Activated T-cell treated with anti-CD3 and anti-CD28 coated beads for 48 hours (primary cell): ENCODE data around the gene GPX6.
"Not testable (repeated sequence)": the region's sequence is repeated elsewhere in the genome, so short reads cannot be mapped to it uniquely, and the experiment has no call there.

Experiments used
- DNase-seq: peaks from one replicate; pipeline ENCODE4 v3.0.0-alpha.2; 2020; ENCODE audit warnings: low read depth

Gene GPX6

DNA sequence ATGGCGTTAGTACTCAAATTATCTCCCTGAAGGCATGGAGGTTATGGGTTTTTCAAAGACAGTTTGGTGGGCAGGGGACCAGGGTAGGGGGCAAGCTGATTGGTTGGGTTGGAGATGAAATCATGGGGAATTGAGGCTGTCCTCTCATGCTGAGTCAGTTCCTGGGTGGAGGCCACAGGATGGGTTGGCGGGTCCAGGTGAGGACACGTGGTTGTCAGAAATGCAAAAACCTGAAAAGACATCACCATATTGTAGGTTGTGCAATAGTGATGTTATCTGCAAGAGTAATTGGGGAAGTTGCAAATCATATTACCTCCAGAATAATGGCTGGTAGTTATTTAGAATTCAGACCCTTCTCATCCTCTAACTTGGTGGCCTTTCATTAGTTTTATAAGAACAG lies 30.1 kb downstream of the GPX6 start:
- DNase-seq: no peak

DNA sequence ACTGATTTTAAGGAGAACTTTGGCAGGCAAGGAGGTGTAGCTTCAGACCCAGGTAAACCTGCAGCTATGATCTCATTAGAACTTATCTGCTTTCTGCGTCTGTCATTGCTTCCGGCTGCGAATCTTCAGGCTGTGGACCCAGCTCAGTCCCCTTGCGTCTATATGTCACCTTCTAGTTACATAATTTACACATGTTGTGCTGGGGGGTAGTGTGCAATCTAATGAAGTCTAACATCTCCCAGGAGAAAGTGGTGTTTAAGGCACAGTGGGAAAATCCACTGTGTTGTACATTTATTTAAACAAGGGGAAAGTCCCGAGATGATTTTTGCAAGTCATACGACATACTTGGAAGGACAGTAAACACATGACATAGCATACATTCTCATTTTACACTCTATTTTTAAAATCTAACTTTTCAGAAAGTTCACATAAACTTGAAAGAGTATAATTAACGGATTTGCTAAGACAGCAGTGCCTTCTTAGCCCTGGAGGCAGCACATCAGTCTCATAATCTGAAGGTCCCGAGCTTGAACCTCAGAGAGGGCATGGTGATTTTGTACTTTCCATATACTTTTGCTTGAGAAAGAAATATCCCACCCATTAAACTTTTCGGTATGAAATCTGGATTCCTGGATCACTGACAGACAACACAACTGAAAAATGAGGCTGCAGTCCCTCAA lies 35.2 kb downstream of the GPX6 start:
- DNase-seq: no peak

DNA sequence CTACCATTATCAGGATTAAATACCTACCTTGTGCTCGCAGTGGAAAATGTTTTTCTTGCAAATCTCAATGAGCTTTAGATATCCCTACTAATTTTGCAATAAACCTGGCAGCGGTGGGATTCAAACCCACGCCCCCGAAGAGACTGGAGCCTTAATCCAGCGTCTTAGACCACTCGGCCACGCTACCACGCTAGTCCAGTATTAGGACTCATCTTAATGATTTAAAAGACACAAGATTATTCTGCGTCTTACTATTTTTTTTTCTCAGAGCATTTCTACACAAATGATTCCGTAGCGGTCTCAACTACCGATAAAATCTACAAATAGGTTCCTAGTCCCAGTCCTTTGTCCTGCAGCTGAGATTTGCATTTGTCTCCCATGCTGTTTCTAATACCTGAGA lies 37.1 kb downstream of the GPX6 start:
- DNase-seq: no peak

DNA sequence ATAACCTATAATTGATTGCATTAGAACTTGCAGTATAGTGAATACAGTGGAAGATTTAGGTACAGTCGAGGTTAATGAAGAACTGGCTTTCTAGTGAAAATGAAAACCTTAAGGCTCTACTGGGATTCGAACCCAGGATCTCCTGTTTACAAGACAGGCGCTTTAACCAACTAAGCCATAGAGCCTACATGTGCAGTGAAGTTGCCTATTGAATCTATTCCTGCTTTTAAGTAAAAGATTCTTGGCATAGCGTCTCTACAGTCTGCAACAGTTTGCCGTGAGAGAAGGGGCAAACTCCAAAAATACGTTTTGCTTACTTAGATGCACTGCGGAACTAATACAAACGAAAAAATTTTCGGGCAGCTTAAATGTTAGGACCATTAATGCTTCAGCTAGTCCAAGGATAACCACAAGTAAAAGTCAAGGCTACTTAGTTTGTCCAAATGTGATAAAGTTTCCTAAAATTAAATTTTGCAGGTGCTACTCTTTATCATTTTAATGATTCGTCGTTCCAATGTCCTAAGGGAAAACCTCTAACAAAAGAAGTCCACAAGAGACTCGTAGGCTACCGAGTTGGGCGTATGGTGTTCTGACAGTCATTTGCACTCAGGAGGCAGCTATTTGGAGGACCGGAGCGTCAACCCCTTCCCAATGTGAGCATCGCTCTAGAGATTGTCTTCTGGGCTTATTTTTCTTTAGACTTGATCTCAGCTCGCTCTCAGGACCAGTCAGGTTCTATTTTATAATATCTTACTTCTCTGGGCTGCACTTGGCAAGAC lies 41.0 kb downstream of the GPX6 start:
- no peak for DNase-seq

DNA sequence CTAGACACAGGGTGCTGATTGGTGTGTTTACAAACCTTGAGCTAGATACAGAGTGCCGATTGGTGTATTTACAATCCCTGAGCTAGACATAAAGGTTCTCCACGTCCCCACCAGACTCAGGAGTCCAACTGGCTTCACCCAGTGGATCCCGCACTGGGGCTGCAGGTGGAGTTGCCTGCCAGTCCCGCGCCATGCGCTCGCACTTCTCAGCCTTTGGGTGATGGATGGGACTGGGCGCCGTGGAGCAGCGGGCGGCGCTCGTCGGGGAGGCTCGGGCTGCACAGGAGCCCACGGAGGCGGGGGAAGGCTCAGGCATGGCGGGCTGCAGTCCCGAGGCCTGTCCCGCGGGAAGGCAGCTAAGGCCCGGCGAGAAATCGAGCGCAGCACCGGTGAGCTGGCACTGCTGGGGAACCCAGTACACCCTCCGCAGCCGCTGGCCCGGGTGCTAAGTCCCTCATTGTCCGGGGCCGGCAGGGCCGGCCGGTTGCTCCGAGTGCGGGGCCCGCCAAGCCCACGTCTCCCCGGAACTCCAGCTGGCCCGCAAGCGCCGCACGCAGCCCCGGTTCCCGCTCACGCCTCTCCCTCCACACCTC lies 46.3 kb downstream of the GPX6 start:
- not testable (repeated sequence) for DNase-seq

DNA sequence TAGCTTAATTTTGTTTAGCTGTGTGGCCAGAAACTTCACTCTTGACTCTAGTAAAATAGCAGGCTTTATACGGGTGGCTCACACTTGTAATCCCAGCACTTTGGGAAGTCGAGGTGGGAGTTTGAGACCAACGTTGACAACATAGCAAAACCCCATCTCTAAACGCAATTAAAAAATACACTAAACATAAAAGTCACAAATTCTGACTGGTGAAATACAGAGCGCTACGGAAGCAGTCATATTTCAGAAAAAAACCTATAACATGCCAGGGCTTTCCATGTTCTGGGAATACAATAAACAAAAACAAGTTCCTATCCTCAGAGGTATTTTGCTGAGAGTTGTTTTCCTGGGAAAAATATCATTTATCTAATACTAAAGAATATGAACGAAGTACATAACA lies 47.5 kb downstream of the GPX6 start:
- DNase-seq: no peak

DNA sequence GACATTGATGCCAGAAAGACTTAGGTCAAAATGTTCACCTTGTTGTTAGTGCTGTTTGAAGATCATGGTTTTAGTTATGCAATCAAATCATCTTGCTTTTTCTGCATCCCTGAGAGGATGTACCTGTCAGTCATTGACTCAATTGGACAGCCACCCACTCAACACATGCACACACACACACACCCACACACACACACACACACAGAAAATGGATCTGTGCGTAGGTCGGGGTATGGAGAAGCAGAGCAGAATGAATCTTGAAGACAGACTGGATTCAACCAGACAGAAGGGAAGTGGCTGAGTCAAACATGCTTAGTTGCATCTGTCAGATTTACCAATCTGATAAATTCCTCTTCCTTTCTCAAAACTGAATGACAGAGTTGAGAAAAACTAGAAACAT lies 53.2 kb downstream of the GPX6 start:
- DNase-seq: no peak

DNA sequence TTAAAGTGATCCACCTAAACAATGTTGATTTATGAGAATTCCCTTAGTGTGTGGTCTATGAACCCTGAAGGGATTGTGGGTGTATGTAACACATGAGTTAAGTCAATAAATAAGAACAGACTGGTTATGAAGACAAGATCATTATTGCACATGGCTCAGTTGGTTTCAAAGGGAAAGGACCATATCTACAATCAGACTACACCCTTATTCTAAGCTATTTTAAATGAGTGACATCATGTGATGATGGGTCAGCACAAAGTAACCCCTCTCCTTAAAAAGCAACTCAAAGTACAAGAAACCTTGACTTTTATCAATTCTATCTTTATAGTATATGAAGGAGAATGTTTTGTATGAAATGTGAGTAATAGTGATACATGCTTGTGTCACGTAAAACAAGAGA lies 57.0 kb downstream of the GPX6 start:
- no peak for DNase-seq
